ENCODE data around the gene PAX7. TPM values are rescaled to one million over a fixed set of nuclear protein-coding genes. Genes with fewer than 3 reads are reported as not detected.

Gene PAX7
- total RNA-seq, 1 donor from 2014 or later, result not detected

- Histone ChIP-seq H3K27ac (no peak overlapping the region), H3K9me3 (no peaks in the 10 kb centered on the region), H3K27me3 (peaks cover 94% of the 10 kb centered on the region), H3K36me3 (no peaks in the 10 kb centered on the region), H3K4me1 (no peaks in the 10 kb centered on the region), H3K4me3 (no peak overlapping the region)
- DNase-seq (no peak), ATAC-seq (no peak)
- no peak for TF ChIP-seq CTCF (IDR thresholded peaks at IDR 0.05)
- intact Hi-C loops (cut with DNase I), result no loop called here
Observed at GRCh38 chr1:18719786-18720451, 89.3 kb downstream of the PAX7 start.

DNA sequence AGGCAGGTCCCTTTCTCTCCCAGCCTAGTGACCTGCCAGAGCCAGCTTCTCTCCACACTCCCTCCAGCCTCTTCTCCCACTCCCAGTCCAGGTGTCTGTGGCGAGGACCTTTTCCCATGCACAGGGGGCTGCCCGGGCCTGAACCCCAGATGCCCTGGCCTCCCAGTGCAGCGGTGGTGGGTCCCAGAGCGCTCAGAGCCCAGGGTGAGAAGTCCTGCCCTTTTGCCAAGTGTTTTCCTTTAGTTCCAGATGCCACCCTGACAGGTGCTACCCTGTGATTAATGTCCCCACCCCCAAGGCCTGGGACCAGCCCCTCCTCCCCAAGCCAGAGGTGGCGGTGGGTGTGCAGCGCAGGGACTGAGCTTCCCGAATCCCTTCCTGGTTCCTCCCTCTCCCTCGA, 90.4 kb downstream of the PAX7 start:
- no peak for DNase-seq
- Histone ChIP-seq H3K4me3 (no peak overlapping the region), H3K9me3 (no peaks in the 10 kb centered on the region), H3K27me3 (peaks cover 93% of the 10 kb centered on the region), H3K36me3 (no peaks in the 10 kb centered on the region), H3K27ac (no peak overlapping the region), H3K4me1 (no peaks in the 10 kb centered on the region)
- intact Hi-C loops (cut with DNase I), result no loop called here
- no peak for TF ChIP-seq CTCF (IDR thresholded peaks at IDR 0.05)
- no peak for ATAC-seq

- Histone ChIP-seq H3K36me3 (no peaks in the 10 kb centered on the region), H3K4me3 (no peak overlapping the region), H3K27me3 (peaks cover 87% of the 10 kb centered on the region), H3K4me1 (no peaks in the 10 kb centered on the region), H3K27ac (no peak overlapping the region), H3K9me3 (no peaks in the 10 kb centered on the region)
- DNase-seq (no peak), ATAC-seq (no peak)
- intact Hi-C loops (cut with DNase I), result no loop called here
- TF ChIP-seq CTCF (IDR thresholded peaks at IDR 0.05), result no peak
Observed at GRCh38 chr1:18721776-18722175, 91.1 kb downstream of the PAX7 start.

DNA sequence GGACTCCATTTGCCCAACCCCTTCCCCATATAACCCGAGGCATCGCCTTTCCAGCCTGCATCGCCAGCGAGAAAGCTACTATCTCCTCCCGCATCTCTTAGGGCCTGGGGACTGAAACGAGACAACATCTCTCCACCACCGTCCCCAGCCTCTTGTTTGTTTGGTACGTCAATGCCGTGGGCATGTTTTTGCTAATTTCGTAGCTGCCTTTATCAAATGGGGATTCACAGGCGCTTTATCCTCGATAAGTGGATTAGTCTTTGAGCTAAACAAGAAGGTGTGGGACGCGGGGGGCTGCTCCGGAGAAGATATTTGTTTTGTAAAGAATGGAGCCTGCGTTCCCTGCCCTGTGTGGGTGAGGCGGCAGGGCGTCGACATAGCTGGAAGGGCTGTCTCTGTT, 91.6 kb downstream of the PAX7 start:
- no peak overlapping the region for H3K4me3 ChIP-seq
- H3K36me3 ChIP-seq, result no peaks in the 10 kb centered on the region
- peaks cover 82% of the 10 kb centered on the region for H3K27me3 ChIP-seq
- H3K27ac ChIP-seq, result no peak overlapping the region
- TF ChIP-seq CTCF (IDR thresholded peaks at IDR 0.05), result no peak
- H3K4me1 ChIP-seq, result no peaks in the 10 kb centered on the region
- DNase-seq (no peak), ATAC-seq (no peak)
- H3K9me3 ChIP-seq, result no peaks in the 10 kb centered on the region
- intact Hi-C loops (cut with DNase I), result no loop called here

DNA sequence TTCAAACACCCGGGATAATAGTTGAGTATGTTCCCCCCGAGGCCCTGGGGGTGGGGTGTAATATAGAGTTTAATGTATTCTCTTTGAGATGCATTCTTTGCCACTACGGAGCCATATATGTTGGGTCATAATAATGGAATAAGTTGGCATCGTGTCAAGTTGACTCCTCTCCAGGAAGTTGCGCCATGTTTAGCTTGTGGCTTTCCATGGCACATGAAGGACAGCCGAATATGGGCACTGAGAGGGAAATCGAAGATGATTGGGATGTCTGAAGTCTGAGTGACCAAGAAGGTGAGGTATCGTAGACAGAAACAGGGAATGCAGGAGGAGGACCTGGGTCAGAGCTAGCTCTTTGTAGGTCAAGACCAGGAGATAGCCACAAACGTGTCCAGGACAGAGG, 92.6 kb downstream of the PAX7 start:
- Histone ChIP-seq H3K27ac (no peak overlapping the region), H3K4me3 (no peak overlapping the region), H3K36me3 (no peaks in the 10 kb centered on the region), H3K27me3 (peaks cover 77% of the 10 kb centered on the region), H3K4me1 (no peaks in the 10 kb centered on the region), H3K9me3 (no peaks in the 10 kb centered on the region)
- no peak for DNase-seq
- TF ChIP-seq CTCF (IDR thresholded peaks at IDR 0.05), result no peak
- no peak for ATAC-seq
- intact Hi-C loops (cut with DNase I), result no loop called here
